ENCODE data around the gene ZFP64.
A peak's percentile ranks its signal among the peaks of the same experiment; 100 is the strongest.
"Not testable (repeated sequence)": the region's sequence is repeated elsewhere in the genome, so short reads cannot be mapped to it uniquely, and the experiment has no call there.

Gene ZFP64

DNA sequence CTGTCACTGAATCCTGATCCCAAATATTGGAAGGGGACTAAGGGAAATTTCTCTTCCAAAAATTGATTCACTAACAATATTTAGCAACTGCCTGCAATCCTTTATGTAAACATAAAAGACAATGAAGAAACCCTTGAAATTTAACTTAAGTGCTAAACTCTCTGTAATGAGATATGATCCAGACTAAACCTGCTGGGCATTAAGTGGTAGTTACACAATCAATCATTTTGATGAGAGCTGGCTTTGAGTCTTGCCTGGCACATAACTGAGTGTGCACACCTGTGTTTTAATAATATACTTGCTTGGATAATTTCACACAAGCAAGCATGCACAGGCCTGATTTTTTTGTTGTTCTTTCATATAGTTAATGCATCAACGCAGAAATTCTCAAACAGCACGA is 9.8 kb upstream of the ZFP64 start:
- no peak for DNase-seq

- DNase-seq, result no peak
Observed at GRCh38 chr20:52200870-52201269, 9.3 kb upstream of the ZFP64 start.

DNA sequence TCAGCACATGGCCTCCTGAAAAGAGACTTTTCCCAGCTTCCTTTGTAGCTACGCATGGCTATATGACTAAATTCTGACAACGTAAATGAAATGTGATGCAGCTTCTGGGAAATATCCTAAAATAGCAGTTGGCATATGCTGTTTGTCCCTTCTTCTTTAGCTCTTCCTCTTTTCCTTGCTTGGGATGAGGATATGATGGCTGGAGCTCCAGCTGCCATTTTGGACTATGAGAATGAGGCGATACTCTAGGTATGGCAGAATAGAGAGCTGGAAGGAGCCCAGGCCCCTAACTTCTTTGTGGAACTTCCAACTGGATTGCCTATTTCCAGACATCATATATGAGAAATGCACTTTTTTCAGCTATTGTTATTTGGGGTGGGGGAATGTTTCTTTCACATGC is 5.3 kb upstream of the ZFP64 start:
- no peak for DNase-seq

- DNase-seq, result no peak
Observed at GRCh38 chr20:52193886-52194545, 2.4 kb upstream of the ZFP64 start.

DNA sequence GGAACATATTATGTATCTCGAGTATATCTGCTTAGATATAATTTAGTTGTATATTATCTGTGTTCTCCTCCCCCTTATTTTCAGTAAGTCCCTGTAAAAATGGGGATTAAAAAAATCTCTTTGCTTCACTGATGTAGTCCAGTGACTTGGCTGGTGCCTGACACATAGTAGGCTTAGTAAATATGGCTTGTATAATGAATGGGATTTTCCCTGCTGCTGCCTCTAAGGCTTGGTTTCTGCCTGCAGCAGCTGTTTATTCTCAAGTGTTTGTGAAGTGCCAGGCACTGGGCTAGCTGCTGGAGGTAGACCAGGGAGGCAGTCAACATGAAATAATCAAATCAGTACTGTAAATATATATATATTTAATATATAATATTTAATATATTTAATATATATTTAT is 1.6 kb upstream of the ZFP64 start:
- DNase-seq, result no peak

DNA sequence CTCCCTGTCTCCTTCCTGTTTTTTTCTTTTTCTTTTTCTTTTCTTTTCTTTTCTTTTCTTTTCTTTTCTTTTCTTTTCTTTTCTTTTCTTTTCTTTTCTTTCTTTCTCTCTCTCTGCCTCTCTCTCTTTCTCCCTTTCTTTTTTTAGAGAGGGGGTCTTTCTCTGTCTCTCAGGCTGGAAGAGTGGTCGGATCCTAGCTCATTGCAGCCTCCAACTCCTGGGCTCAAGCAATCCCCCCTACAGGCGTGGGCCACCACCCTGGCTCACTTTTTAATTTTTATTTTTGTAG is 1.1 kb upstream of the ZFP64 start:
- DNase-seq, result not testable (repeated sequence)

DNA sequence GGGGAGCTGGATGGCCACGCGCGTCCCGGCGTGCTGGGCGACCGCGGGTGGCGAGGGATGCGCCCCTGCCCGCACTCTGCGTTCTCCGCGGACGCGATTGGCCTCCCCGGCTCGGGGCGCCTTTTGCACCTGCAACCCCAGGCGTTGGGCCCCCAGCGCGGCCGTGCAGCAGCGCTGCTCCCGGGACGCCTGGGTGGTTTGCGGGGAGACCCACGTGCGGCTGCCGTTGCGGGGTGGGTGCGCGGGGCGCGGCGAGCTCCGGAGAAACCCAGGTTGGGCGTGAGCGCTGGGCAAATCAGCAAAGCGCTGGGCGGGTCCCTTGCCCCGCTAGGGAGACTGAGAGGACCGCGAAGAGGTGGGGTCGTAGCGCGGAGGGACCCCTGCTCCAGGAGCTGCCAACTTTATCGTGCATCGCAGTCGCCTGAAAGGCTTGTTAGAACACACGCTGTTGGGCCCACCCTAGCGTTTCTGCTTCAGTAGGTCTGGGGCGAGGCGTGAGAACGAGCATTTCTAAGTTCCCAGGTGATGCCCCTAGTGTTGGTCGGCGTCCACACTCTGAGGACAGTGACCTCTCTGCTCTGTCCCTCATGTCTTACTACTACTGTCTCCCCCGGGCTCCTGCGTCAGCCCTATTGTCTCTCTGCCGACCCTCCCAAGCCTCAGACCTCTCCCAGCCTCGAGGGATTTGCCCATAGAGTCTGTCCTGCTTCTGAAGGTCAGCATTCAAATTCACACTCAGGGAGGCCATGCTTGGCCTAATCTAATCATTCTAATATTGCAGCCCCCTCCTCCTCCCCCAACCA is 538 bp upstream of the ZFP64 start:
- peak; percentile 68 for DNase-seq

DNA sequence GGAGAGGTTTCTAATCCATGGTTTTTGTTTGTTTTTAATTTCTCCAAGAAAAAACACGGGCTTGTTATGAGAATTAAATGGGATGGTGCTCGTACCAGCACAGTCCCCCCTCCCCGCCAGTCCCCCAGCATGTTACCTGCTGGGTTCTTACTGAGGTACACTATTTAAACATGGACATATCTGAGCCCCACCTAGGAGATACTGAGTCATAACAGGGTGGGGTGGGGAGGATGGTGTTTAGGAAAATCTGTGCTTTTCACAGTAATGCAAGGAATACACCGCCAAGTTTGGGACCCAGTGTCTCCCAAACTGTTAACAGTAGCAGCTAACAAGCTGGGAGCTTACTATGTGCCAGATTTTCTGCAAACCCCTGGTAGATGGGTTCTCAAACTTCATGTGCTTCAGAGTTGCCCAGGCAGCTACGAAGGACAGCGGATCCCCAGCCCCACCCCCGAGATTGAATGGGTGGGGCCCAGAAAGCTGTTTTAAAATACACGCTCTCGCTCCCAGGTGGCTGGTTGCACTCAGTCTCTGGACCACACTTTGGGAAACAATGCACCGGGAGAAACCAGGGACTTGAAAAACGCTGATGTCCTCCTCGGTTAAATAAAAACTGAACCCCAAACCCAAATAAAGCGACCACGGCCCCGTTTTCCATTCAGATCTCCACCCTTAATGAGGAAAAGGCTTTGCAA is 995 bp downstream of the ZFP64 start:
- peak; percentile 33 for DNase-seq

- no peak for DNase-seq
Observed at GRCh38 chr20:52181766-52182165, 9.8 kb downstream of the ZFP64 start.

GRCh38 chr20:52180180-52180840 is 11.3 kb downstream of the ZFP64 start:
- DNase-seq, result no peak

DNA sequence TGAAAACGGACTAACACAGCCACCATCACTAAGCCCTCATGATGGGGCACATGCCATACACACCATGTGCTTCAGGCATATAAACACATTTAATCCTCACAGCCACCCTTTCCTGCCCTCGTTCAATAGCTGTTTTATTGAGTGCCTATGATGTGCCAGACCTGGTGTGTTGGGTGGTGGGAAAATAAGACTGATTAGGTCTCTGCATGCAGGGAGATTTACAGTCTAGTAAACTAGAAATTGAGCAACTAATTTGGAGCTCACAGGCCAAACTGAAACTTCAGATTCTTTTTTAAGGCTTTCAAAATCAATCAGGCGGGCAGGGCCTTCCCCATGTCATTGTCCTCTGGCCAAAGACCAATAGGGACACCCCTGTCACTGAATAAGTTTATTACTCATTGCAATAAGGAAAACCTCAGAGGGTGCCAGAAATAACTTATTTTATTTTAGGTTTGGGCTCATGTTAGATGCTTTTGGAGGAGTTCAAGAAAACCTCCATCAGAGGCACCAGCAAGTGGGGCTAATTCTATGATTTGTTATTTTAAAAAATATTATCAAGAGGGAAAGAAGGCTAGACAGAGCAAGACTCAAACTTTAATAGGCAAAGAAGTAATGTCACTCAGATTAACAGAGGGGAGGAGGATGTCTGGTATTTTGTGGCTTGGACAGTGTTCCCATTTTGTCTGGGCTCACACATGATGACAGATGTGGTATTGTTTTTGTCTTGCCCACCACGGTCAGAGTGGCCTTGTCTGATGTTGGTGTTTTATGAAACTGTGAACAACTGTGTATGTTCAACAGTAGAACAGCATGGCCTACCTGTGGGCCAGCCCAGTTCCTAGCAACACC is 12.0 kb downstream of the ZFP64 start:
- DNase-seq, result no peak

DNA sequence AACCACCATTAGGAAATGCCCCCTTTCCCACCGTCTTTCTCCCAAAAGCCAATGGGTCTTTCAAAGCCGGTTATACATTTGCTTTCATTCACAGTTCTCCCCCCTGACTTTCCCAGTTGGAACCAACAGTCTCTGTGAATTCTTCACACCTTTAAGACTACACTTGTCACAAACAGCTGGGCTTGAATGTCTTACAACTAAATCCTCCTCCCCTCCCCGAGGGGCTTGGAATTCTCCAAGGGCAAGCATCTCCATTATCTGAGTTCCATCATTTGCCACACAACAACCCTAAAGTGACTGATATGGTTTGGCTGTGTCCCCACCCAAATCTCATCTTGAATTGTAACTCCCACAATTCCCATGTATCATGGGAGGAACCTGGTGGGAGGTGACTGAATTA is 12.9 kb downstream of the ZFP64 start:
- DNase-seq, result no peak

DNA sequence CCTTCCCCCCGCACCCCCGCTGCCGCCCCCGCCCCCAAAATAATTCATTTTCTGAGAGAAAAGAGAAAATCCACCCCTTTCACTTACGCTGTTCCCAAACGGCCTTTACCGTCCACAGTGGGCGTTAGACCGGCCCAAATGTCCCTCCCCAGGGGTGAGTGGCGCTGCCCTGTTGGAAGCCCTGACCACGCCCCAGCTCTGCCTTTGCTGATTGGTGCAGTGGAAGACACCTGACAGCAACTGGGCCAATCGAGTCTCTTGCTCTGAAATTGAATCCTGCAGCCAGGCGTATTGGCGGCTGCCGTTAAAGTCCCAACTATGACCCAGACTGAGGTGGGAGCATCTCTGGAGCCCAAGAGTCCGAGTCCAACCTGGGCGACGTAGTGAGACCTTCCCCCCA is 15.7 kb downstream of the ZFP64 start:
- no peak for DNase-seq

- no peak for DNase-seq
Observed at GRCh38 chr20:52172392-52173047, 19.1 kb downstream of the ZFP64 start.

DNA sequence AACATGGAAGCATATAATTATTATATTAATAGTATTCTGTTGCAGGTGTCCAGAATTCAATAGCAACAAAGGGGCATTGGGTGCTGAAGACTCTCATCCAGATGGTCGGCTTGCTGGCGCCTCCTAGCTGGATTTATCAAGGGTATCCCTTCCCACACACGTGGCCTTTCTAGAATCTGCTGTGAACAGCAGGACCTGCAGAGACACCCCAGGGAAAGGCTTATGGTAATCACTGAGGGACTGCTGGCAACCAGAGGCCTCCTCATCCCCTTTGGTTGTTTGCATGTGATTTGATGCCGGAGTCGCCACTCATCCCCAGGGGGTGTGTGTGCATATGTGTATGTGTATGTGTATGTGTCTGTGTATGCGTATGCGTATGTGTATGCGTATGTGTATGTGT is 20.6 kb downstream of the ZFP64 start:
- DNase-seq, result no peak

GRCh38 chr20:52168116-52168515 is 23.5 kb downstream of the ZFP64 start:
- no peak for DNase-seq

DNA sequence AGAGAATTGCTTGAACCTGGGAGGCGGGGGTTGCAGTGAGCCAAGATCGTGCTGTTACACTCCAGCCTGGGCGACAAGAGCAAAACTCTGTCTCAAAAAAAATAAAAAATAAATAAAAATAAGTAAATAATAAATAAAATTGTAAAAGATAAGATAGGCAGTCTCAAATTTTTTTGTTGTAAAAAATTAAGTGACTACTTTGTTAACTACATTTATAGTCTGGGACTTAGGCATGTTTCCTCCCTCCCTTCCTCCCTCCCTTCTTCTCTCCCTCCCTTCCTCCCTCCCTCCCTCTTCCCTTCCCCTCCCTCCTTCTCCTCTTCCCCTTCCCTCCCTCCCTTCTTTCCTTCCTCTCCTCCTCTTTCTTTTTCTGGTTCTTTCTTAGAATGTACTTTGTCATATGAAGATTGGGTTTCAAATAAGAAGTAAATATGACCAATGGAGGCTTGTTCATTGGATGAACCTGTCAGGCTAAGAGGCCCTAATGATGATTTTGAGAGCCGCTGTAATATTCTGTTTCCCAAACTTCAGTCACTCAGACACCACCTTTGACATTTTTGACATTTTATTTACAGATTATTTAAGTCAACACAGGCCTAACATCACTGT is 24.2 kb downstream of the ZFP64 start:
- no peak for DNase-seq

- DNase-seq, result no peak
Observed at GRCh38 chr20:52166150-52166549, 25.4 kb downstream of the ZFP64 start.

- DNase-seq, result no peak
Observed at GRCh38 chr20:52160621-52161204, 30.9 kb downstream of the ZFP64 start.

DNA sequence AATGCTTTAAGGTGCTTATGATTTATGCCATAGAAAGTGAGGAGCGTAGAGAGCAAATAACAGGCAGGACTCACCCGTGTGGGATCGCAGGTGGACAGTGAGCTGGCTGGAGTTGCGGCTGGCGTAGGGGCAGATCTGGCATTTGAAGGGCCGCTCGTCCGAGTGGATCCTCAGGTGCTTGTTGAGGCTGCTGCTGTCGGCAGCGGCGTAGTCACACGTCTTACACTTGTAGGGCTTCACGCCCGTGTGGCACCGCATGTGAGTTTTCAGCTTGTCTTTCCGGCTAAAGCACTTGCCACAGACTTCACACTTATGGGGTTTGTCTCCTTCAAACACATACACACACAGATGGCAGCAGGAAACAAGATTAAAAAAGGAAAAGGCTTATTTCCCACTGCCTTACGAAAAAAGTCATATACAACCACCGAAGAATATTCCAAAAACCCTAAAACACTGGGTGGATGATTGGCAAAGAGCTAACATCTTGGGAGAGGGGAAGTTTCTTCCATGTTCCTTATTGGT is 31.5 kb downstream of the ZFP64 start:
- DNase-seq, result no peak

DNA sequence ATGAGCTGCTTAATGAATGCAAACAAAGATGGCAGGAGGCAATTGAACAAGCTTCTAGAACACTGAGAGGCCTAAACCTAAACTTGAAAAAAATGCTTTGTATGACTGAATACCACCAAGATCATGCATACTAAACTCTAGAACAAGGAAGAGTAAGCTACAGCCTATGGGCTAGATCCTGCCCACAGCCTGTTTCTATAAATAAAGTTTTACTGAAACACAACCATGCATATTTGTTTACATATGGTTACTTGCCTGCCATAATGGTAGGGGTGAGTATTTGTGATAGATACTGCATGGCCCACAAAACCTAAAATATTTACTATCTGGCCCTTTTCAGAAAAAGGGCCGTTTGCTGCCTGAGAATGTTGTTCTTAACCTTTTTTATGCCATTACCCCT is 37.0 kb downstream of the ZFP64 start:
- DNase-seq, result no peak
